ENCODE data around the gene MMP27.

MMP27 gene

DNA sequence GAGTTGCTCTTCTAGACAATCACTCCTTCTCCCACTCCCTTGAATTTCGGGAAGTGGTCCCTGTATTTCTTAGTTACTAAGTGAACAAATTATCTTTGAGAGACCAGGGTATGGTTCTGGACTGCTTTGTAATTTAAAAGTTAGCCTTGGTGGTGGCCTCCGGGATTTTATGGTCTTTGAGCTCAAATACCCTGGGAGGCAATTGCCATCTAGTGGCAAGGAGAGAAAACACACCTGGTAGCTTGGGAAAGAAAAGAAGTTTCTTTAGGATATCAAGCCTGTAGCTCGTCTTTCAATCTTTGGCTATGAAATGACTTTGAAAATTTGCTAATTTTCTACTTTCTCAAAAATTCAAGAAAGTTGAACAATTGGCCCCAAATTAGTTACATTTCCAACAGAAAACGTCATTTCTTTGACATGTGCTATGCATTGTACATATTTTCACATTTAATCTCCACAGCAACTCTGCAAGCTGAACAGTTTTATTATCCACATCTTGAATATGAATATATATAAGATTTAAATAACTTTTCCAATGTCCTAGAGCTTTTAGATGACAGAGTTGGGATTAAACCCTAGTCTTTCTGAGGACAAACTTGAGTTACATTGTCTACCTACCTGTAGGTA is 39.1 kb downstream of the MMP27 start:
- H3K27ac ChIP-seq (replicated peaks), result no peak overlapping the region
- DNase-seq (ENCODE audit: low read depth in 1 of 2, low spot score in 1 of 2), result peak in 1 of 2 experiments; percentile 39
- TF ChIP-seq CTCF (IDR thresholded peaks at IDR 0.05; ENCODE audit: insufficient read depth, low read length), result peak; percentile 74
- no peak for TF ChIP-seq REST (IDR thresholded peaks at IDR 0.05; ENCODE audit: insufficient replicate concordance, low read depth)
- no peaks in the 10 kb centered on the region for H3K27me3 ChIP-seq (ENCODE audit: insufficient read depth, poor library complexity, severe bottlenecking)
- H3K4me3 ChIP-seq (replicated peaks; ENCODE audit: insufficient read depth, low read length), result no peak overlapping the region

DNA sequence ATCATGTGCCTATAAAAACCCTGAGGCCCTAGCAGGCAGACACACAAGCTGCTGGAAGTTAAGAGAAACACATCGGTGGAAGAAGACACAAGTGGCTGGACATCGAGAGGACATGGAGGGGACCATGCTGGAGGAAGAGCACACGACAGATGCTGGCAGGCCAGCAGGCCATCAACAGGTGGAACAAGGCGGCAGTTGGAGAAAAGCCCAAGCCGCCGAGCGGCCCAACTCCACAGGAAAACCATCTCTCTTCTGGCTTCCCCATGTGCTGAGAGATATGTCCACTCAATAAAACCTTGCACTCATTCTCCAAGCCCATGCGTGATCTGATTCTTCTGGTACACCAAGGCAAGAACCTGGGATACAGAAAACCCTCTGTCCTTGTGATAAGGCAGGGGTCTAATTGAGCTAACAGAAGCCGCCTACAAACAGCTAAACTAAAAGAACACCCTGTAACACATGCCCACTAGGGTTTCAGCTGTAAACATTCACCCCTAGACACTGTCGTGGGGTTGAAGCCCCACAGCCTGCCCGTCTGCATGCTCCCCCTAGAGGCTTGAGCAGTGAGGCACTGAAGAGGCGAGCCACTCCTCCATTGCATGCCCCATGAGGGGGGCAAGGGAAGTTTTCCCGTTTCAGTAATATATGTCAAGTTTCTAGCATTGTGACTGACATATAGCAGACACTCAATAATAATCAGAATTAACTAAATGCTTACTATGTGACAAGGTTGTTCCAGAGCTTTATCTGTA is 41.4 kb downstream of the MMP27 start:
- Histone ChIP-seq H3K27ac (replicated peaks) (no peak overlapping the region), H3K27me3 (ENCODE audit: insufficient read depth, poor library complexity, severe bottlenecking) (no peaks in the 10 kb centered on the region), H3K4me3 (replicated peaks; ENCODE audit: insufficient read depth, low read length) (no peak overlapping the region)
- peak in 1 of 2 experiments; percentile 27 for DNase-seq (ENCODE audit: low read depth in 1 of 2, low spot score in 1 of 2)
- no peak for TF ChIP-seq POLR2AphosphoS5 (IDR thresholded peaks at IDR 0.05; ENCODE audit: low read depth)
- no peak for TF ChIP-seq CTCF (IDR thresholded peaks at IDR 0.05; ENCODE audit: insufficient read depth, low read length)
- TF ChIP-seq SPI1 (IDR thresholded peaks at IDR 0.05; ENCODE audit: borderline replicate concordance, low read depth), result no peak
- no peak for TF ChIP-seq REST (IDR thresholded peaks at IDR 0.05; ENCODE audit: insufficient replicate concordance, low read depth)
- no peak for TF ChIP-seq GABPA (IDR thresholded peaks at IDR 0.05; ENCODE audit: low read depth)

- Histone ChIP-seq H3K27ac (replicated peaks) (no peak overlapping the region), H3K27me3 (ENCODE audit: insufficient read depth, poor library complexity, severe bottlenecking) (no peaks in the 10 kb centered on the region), H3K4me3 (replicated peaks; ENCODE audit: insufficient read depth, low read length) (no peak overlapping the region)
- no peak for DNase-seq (ENCODE audit: low read depth in 1 of 2, low spot score in 1 of 2)
- TF ChIP-seq GABPA (IDR thresholded peaks at IDR 0.05; ENCODE audit: low read depth) (no peak), SPI1 (IDR thresholded peaks at IDR 0.05; ENCODE audit: borderline replicate concordance, low read depth) (no peak), CTCF (IDR thresholded peaks at IDR 0.05; ENCODE audit: insufficient read depth, low read length) (no peak), REST (IDR thresholded peaks at IDR 0.05; ENCODE audit: insufficient replicate concordance, low read depth) (no peak), POLR2AphosphoS5 (IDR thresholded peaks at IDR 0.05; ENCODE audit: low read depth) (no peak)
Observed at GRCh38 chr11:102662607-102663006, 43.0 kb downstream of the MMP27 start.

All from HL-60 (cell line).